ENCODE results near the gene C3orf22. TPM values are rescaled to one million over a fixed set of nuclear protein-coding genes. Genes with fewer than 3 reads are reported as not detected.

Gene C3orf22
- total and polyA plus RNA-seq, 9 donors, result 0.04 to 0.40 (median 0.21) TPM; not detected in 5

DNA sequence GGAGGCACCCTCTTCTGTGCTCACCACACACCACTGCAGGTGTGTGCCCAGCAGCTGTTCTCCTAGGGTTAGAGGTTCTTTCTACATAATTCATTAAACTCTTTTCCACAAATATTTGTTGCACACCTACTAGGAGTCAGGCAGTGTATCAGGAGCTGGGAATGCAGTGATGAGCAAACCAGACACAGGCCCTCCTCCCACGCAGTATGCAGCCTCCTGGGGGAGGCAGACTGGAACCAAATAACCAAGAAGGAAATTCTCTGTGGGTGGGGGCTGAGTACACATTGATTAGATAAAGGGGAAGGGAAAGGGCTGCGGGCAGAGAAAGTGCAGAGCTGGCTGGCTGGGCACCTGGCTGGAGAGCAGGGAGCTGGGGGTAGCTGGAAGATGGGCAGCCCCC, 18.5 kb upstream of the C3orf22 start:
- no peak for TF ChIP-seq POLR2A (IDR thresholded peaks at IDR 0.05)
- no peak for TF ChIP-seq EP300 (IDR thresholded peaks at IDR 0.05)
- TF ChIP-seq, protein P1, sequence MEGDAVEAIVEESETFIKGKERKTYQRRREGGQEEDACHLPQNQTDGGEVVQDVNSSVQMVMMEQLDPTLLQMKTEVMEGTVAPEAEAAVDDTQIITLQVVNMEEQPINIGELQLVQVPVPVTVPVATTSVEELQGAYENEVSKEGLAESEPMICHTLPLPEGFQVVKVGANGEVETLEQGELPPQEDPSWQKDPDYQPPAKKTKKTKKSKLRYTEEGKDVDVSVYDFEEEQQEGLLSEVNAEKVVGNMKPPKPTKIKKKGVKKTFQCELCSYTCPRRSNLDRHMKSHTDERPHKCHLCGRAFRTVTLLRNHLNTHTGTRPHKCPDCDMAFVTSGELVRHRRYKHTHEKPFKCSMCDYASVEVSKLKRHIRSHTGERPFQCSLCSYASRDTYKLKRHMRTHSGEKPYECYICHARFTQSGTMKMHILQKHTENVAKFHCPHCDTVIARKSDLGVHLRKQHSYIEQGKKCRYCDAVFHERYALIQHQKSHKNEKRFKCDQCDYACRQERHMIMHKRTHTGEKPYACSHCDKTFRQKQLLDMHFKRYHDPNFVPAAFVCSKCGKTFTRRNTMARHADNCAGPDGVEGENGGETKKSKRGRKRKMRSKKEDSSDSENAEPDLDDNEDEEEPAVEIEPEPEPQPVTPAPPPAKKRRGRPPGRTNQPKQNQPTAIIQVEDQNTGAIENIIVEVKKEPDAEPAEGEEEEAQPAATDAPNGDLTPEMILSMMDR (IDR thresholded peaks at IDR 0.05), result no peak
- intact Hi-C loops (cut with DNase I), result no loop called here
- Histone ChIP-seq H3K27me3 (no peaks in the 10 kb centered on the region), H3K4me1 (ENCODE audit: insufficient read depth) (no peaks in the 10 kb centered on the region), H3K4me3 (no peak overlapping the region), H3K27ac (no peak overlapping the region), H3K36me3 (no peaks in the 10 kb centered on the region), H3K9me3 (no peaks in the 10 kb centered on the region)
- DNase-seq, result no peak
- WGBS, 3 donors, result 52 to 62% (median 54%) methylated on average over 2 of the region's 2 CpGs

DNA sequence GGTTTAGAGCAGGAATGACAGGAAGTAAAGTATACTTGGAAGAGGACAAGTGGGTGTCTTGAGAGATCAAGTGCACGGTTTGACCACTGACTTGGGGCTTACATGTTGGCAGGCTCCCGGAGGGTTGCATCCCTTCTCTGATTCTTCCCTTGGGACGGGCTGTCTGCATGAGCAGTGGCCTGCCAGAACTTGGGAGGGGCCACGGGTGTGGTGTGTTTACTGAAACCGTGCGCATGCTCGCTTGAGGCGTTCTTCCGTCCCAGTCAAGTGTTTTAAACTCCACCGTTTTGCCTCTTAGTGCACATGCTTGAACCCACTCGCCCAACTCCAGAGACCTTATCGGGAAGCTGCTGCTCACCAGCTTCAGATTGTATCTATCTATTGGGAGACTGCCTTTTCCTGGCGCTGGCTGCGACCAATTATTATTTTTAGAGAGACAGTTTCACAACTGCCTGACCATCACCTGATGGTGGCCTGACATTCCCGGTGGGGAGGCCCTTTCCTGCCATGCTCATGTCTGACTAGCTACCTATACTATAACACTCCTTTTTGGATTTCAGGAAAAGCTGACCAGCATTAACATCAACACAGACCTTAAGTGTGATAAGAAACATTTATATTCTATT, 14.9 kb upstream of the C3orf22 start:
- Histone ChIP-seq H3K27ac (no peak overlapping the region), H3K4me3 (no peak overlapping the region), H3K36me3 (no peaks in the 10 kb centered on the region), H3K9me3 (no peaks in the 10 kb centered on the region), H3K27me3 (no peaks in the 10 kb centered on the region), H3K4me1 (ENCODE audit: insufficient read depth) (no peaks in the 10 kb centered on the region)
- TF ChIP-seq, protein P1 (IDR thresholded peaks at IDR 0.05), result no peak
- TF ChIP-seq POLR2A (IDR thresholded peaks at IDR 0.05) (no peak), EP300 (IDR thresholded peaks at IDR 0.05) (no peak)
- 84 to 88% (median 86%) methylated on average over 15 of the region's 15 CpGs for WGBS, 3 donors
- DNase-seq, result no peak
- intact Hi-C loops (cut with DNase I), result no loop called here

DNA sequence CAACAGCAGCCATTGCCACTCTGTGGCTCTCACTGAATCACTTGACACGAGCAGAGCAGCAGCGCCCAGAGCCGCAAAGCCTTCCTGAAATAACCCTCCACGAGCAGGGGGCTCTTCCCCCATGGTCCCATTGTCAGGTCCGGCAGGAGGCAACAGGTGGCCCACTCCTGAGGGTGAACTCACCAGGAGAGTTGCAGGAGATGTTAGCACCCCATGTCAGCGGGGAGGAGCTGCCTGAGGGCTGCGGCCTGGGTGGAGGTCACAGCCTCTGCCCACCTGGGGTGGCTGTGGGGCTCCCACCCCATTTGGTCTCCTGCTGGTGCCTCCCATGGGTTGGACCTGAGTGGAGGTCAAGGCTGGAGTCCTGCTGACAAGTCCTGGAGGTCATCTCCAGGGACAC, 12.3 kb upstream of the C3orf22 start:
- TF ChIP-seq POLR2A (IDR thresholded peaks at IDR 0.05), result no peak
- TF ChIP-seq, protein P1 (IDR thresholded peaks at IDR 0.05), result no peak
- TF ChIP-seq EP300 (IDR thresholded peaks at IDR 0.05), result no peak
- Histone ChIP-seq H3K4me3 (no peak overlapping the region), H3K27ac (no peak overlapping the region), H3K4me1 (ENCODE audit: insufficient read depth) (no peaks in the 10 kb centered on the region), H3K9me3 (no peaks in the 10 kb centered on the region), H3K36me3 (no peaks in the 10 kb centered on the region), H3K27me3 (no peaks in the 10 kb centered on the region)
- intact Hi-C loops (cut with DNase I), result no loop called here
- DNase-seq, result no peak
- WGBS, 3 donors, result 88 to 93% (median 89%) methylated on average over 4 to 7 of the region's 7 CpGs

DNA sequence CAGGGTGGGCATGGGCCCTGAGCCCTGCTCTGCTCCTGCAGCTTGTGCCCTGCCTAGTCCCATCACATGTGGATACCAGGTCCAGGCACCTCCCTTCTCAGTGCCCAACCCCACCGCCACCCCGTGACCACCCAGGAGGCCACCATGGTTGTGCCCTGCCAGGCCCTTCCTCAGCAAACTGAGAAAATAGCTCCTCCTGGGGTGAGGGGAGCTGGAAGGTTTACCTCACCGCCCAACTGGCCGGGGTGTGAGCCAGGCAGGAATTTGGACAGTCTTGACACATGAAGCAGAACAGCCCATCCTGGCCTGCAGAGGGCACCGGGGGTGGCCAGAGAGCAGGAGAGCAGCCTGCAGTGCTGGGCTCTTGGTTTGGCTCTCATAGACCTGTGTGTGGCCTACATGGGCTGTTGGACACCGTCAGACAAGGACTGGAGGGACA, 11.4 kb upstream of the C3orf22 start:
- Histone ChIP-seq H3K9me3 (no peaks in the 10 kb centered on the region), H3K27me3 (no peaks in the 10 kb centered on the region), H3K4me3 (no peak overlapping the region), H3K27ac (no peak overlapping the region), H3K36me3 (no peaks in the 10 kb centered on the region), H3K4me1 (ENCODE audit: insufficient read depth) (no peaks in the 10 kb centered on the region)
- no peak for DNase-seq
- TF ChIP-seq POLR2A (IDR thresholded peaks at IDR 0.05), result no peak
- TF ChIP-seq, protein P1 (IDR thresholded peaks at IDR 0.05), result no peak
- no peak for TF ChIP-seq EP300 (IDR thresholded peaks at IDR 0.05)
- intact Hi-C loops (cut with DNase I), result no loop called here
- 67 to 80% (median 71%) methylated on average over 6 of the region's 6 CpGs for WGBS, 3 donors

Data from ovary (tissue), 9 donors.